ENCODE results near the gene LRRC8A.

Gene LRRC8A

DNA sequence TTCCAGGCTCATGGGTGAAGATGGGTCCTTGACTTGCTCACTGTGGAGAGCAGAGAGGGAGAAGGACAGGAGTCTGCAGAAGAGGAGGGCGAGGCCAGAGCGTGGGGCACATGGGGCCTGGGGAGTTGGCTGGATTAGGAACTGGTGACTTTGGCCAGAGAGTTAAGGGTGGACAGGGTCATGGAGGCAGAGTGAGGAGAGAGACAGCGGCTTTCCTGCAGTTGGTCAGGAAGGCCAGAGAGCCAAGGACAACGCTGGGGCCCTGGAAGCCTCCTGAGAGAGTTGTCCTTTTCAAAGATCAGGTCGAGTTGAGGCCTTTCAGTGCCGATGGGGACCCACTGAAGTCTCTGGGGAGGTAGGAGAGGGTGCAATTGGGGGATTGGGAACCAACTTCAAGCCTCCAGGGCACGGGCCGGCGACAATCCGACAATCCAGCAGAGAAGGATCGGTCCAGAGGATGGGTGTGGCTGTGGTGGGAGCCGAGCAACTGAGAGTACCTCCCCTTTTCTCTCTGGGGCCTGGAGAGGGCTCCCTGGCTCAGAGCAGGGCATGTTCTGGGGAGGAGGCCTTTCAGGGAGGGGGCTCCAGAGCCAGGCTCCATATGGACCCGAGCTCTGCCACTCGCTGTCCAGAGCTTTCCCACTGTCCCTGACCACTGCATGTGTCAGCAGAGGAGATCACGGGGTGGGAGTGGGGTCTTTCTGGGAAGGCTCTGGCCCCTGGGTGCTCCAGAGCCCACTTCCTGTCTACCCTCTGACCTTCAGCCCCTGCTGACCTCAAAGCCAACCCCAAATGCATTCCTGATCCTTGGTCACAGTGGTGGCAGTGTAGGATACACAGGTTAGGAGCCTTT, 31.3 kb downstream of the LRRC8A start:
- Histone ChIP-seq H3K9me3 (ENCODE audit: low read length) (no peaks in the 10 kb centered on the region), H3K79me2 (ENCODE audit: insufficient read depth, low read length) (no peaks in the 10 kb centered on the region), H3K4me3 (ENCODE audit: low read depth, low read length, poor library complexity, severe bottlenecking) (no peak overlapping the region), H3F3A (ENCODE audit: insufficient read depth, low read length) (no peaks in the 10 kb centered on the region), H3K9me2 (ENCODE audit: low read depth, low read length) (no peaks in the 10 kb centered on the region), H3K4me1 (ENCODE audit: insufficient read depth, low read length, severe bottlenecking) (no peaks in the 10 kb centered on the region), H3K27ac (ENCODE audit: low read depth, low read length, poor library complexity, severe bottlenecking) (no peak overlapping the region), H3K9ac (ENCODE audit: low read length) (no peak overlapping the region), H4K20me1 (ENCODE audit: insufficient read depth, low read length) (no peaks in the 10 kb centered on the region), H3K27me3 (ENCODE audit: insufficient read depth, low read length) (no peaks in the 10 kb centered on the region), H3K4me2 (ENCODE audit: low read length) (no peak overlapping the region), H3K36me3 (ENCODE audit: insufficient read depth, low read length) (peaks cover 33% of the 10 kb centered on the region), H2AFZ (ENCODE audit: low read length) (no peak overlapping the region)
- no peak for TF ChIP-seq EZH2 (IDR thresholded peaks at IDR 0.05; ENCODE audit: borderline replicate concordance, low read length)
- TF ChIP-seq, protein P1, sequence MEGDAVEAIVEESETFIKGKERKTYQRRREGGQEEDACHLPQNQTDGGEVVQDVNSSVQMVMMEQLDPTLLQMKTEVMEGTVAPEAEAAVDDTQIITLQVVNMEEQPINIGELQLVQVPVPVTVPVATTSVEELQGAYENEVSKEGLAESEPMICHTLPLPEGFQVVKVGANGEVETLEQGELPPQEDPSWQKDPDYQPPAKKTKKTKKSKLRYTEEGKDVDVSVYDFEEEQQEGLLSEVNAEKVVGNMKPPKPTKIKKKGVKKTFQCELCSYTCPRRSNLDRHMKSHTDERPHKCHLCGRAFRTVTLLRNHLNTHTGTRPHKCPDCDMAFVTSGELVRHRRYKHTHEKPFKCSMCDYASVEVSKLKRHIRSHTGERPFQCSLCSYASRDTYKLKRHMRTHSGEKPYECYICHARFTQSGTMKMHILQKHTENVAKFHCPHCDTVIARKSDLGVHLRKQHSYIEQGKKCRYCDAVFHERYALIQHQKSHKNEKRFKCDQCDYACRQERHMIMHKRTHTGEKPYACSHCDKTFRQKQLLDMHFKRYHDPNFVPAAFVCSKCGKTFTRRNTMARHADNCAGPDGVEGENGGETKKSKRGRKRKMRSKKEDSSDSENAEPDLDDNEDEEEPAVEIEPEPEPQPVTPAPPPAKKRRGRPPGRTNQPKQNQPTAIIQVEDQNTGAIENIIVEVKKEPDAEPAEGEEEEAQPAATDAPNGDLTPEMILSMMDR (IDR thresholded peaks at IDR 0.05; ENCODE audit: low read length), result no peak

DNA sequence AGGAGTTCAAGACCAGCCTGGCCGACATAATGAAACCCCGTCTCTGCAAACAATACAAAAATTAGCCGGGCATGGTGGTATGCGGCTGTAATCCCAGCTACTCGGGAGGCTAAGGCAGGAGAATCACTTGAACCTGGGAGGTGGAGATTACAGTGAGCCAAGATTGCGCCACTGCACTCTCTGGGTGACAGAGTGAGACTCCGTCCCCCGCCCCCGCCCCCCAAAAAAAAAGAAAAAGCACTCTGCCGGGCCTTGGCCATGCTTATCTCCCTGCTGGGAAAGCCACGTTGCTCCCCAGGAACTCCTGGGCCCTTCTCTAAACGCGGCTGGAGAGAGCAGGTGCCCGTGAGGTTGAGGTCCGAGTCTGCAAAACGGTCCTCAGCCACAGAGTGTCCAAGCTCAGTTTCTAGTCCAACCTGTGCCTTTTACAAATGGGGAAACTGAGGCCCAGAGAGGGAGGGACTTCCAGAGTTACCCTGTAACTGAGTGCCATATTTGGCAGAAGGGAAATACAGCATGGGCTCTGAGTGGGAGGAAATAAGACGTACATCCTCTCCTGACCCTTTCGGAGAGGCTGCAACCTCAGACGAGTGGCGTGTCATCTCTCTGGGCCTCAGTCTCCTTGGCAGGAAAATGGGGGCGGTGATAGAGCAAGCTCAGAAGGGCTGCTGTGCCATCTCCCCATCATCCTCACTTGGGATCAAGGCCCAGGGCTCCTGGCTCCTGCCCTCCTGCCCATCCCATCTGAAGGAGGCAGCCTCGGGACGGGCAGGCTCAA, 32.3 kb downstream of the LRRC8A start:
- no peak overlapping the region for H3K9ac ChIP-seq (ENCODE audit: low read length)
- H3K27me3 ChIP-seq (ENCODE audit: insufficient read depth, low read length), result no peaks in the 10 kb centered on the region
- H4K20me1 ChIP-seq (ENCODE audit: insufficient read depth, low read length), result no peaks in the 10 kb centered on the region
- no peaks in the 10 kb centered on the region for H3K79me2 ChIP-seq (ENCODE audit: insufficient read depth, low read length)
- H3K4me2 ChIP-seq (ENCODE audit: low read length), result no peak overlapping the region
- H3K9me2 ChIP-seq (ENCODE audit: low read depth, low read length), result no peaks in the 10 kb centered on the region
- H3K9me3 ChIP-seq (ENCODE audit: low read length), result no peaks in the 10 kb centered on the region
- no peak overlapping the region for H3K4me3 ChIP-seq (ENCODE audit: low read depth, low read length, poor library complexity, severe bottlenecking)
- H2AFZ ChIP-seq (ENCODE audit: low read length), result no peak overlapping the region
- no peaks in the 10 kb centered on the region for H3F3A ChIP-seq (ENCODE audit: insufficient read depth, low read length)
- H3K4me1 ChIP-seq (ENCODE audit: insufficient read depth, low read length, severe bottlenecking), result no peaks in the 10 kb centered on the region
- no peak overlapping the region for H3K27ac ChIP-seq (ENCODE audit: low read depth, low read length, poor library complexity, severe bottlenecking)
- H3K36me3 ChIP-seq (ENCODE audit: insufficient read depth, low read length), result peaks cover 24% of the 10 kb centered on the region; the same call in 1 of the 2 replicates
- TF ChIP-seq, protein P1 (IDR thresholded peaks at IDR 0.05; ENCODE audit: low read length), result no peak
- no peak for TF ChIP-seq EZH2 (IDR thresholded peaks at IDR 0.05; ENCODE audit: borderline replicate concordance, low read length)

DNA sequence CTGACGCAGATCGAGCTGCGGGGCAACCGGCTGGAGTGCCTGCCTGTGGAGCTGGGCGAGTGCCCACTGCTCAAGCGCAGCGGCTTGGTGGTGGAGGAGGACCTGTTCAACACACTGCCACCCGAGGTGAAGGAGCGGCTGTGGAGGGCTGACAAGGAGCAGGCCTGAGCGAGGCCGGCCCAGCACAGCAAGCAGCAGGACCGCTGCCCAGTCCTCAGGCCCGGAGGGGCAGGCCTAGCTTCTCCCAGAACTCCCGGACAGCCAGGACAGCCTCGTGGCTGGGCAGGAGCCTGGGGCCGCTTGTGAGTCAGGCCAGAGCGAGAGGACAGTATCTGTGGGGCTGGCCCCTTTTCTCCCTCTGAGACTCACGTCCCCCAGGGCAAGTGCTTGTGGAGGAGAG, 34.3 kb downstream of the LRRC8A start:
- no peak for TF ChIP-seq EZH2 (IDR thresholded peaks at IDR 0.05; ENCODE audit: borderline replicate concordance, low read length)
- TF ChIP-seq, protein P1 (IDR thresholded peaks at IDR 0.05; ENCODE audit: low read length), result no peak
- no peak overlapping the region for H3K4me3 ChIP-seq (ENCODE audit: low read depth, low read length, poor library complexity, severe bottlenecking)
- no peaks in the 10 kb centered on the region for H3F3A ChIP-seq (ENCODE audit: insufficient read depth, low read length)
- H3K27me3 ChIP-seq (ENCODE audit: insufficient read depth, low read length), result no peaks in the 10 kb centered on the region
- H3K79me2 ChIP-seq (ENCODE audit: insufficient read depth, low read length), result no peaks in the 10 kb centered on the region
- H3K4me2 ChIP-seq (ENCODE audit: low read length), result no peak overlapping the region
- H2AFZ ChIP-seq (ENCODE audit: low read length), result no peak overlapping the region
- peaks cover 22% of the 10 kb centered on the region; the same call in 1 of the 2 replicates for H3K36me3 ChIP-seq (ENCODE audit: insufficient read depth, low read length)
- H3K27ac ChIP-seq (ENCODE audit: low read depth, low read length, poor library complexity, severe bottlenecking), result no peak overlapping the region
- H3K4me1 ChIP-seq (ENCODE audit: insufficient read depth, low read length, severe bottlenecking), result peaks cover 9% of the 10 kb centered on the region
- H3K9me3 ChIP-seq (ENCODE audit: low read length), result no peaks in the 10 kb centered on the region
- no peak overlapping the region for H3K9ac ChIP-seq (ENCODE audit: low read length)
- H4K20me1 ChIP-seq (ENCODE audit: insufficient read depth, low read length), result no peaks in the 10 kb centered on the region
- no peaks in the 10 kb centered on the region for H3K9me2 ChIP-seq (ENCODE audit: low read depth, low read length)
